Measurements from ENCODE around the gene C1QTNF1.

Gene C1QTNF1

DNA sequence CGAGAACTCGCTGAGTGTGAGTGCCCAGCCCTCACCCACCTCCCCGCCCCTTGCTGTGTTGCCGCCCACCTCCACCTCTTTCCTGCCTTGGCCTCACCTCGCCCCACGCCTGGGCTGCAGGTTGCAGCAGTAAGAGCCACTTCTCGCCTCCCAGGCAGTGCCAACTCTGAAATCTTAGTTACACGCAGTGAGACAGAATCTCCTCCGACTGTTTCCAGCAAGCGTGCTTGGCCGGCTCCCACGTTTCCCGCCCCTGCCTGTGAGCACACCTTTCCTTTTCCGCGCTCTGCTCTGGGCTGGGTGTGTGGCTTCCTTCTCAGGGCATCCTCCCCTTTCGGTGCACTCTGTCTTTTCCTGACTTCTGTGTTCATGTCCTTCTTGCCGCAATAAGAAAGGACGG lies 56.4 kb downstream of the C1QTNF1 start:
- no peak for DNase-seq (ENCODE audit: low spot score)

DNA sequence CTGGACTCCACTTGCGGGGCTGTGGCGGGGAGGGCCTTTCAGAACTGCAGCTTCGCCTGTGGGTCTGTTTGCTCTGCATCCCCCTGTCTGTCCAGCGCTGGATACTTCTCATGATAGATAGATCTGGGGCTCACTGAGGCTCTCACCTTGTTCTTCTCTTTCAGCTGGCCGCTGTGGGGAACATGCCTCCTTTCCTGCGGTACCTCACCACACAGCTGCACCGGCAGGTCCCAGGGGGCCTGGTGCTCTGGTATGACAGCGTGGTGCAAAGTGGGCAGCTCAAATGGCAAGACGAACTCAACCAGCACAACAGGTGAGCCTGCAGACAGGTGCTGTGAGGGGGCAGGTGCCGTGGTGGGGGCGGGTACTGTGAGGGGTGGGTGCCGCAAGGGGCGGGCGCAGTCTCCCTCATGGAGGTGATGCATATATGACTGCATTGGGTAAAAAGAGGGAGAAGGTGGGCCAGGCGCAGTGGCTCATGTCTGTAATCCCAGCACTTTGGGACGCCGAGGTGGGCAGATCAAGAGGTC lies 56.9 kb downstream of the C1QTNF1 start:
- DNase-seq (ENCODE audit: low spot score) = no peak

DNA sequence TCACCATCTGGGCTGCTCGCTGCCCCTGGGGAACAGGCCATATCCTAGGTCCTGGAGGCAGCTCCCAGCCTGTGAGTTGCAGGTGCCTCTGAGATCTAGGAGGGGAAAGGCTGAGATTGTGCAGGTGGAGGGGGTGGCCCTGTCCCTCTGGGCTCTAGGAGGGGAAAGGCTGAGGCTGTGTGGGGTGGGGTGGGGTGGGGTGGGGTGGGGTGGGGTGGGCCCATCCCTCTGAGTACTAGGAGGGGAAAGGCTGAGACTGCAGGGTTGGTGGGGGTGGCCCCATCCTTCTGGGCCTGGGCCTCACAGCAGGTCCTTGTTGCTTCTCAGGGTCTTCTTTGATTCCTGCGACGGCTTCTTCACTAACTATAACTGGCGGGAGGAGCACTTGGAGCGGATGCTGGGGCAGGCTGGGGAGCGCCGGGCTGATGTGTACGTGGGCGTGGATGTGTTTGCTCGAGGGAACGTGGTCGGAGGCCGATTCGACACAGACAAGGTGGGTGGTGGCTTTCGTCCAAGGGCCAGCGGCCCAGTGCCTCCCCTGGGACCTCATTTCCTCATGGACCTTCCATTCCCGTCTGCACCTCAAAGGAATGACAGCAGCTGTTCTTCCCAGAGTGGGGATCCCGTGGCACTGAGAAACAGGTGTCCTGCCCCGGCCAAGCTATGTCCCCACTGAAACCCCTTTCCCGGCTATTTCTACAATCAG lies 57.8 kb downstream of the C1QTNF1 start:
- no peak for DNase-seq (ENCODE audit: low spot score)

DNA sequence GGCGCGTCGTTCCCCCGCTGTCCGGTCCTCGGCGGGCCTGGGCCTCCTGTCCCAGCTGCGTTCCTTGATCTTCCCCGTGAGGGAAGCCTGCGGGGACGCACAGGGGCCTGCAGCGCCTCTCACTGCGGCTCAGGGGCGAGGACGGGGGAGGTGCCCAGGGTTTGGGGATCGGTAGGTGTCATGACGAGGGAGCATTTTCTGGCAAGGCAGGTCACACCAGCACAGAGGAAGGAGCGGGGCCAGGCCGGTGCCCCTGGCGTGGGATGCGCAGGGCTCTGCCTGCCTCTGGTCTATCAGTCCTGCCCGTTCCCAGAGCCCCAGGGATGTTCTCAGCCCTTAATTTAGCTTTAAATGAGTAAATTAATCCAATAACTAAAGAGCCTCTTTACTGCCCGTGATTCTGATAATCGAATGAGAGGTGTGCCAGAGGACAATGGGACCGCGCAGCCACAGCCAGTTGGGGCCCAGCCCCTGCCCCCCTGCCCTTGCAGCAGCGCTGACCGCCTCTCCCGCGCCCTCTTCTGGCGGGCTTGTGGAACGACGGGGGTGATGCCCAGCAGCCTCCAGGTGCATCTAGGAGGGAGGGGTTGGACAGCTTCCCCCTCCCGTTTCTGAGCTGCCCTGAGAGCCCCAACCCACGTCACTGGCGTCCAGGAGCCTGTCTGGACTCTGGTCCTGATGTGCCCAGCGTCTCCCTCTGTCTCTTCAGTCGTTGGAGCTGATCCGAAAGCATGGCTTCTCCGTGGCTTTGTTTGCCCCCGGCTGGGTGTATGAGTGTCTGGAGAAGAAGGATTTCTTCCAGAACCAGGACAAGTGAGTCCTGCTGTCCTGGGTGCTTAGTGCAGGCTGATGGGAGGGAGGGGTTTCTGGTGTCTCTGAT lies 58.6 kb downstream of the C1QTNF1 start:
- DNase-seq (ENCODE audit: low spot score) = peak; percentile 45

DNA sequence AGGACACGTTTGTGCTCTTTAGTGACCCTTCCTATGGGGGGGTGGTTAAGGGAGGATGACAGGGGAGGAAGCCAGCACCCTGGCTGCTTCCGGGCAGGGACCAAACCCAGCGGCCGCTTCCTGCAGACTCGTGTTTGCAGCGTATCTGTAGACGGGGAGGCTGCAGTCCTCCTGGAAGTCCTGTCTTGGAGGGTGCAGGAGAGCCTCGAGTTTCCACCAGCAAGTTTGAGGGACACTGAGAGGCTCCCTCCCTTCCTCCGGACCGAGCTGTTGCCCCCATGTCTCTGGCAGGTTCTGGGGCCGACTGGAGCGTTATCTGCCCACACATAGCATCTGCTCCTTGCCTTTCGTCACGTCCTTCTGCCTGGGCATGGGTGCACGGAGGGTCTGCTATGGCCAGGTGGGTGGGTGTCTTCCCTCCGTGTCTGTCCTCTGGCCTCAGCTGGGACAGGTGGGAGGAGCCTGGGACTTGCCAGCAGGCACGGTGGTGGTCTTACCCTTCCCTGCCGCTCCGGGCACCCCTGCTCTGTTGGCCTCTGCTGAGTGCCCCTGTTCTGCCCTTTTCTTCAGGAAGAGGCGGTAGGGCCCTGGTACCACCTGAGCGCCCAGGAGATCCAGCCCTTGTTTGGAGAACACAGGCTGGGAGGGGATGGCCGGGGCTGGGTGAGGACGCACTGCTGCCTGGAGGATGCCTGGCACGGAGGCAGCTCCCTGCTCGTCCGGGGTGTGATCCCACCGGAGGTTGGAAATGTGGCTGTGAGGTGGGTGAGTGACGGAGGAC lies 59.4 kb downstream of the C1QTNF1 start:
- no peak for DNase-seq (ENCODE audit: low spot score)

DNA sequence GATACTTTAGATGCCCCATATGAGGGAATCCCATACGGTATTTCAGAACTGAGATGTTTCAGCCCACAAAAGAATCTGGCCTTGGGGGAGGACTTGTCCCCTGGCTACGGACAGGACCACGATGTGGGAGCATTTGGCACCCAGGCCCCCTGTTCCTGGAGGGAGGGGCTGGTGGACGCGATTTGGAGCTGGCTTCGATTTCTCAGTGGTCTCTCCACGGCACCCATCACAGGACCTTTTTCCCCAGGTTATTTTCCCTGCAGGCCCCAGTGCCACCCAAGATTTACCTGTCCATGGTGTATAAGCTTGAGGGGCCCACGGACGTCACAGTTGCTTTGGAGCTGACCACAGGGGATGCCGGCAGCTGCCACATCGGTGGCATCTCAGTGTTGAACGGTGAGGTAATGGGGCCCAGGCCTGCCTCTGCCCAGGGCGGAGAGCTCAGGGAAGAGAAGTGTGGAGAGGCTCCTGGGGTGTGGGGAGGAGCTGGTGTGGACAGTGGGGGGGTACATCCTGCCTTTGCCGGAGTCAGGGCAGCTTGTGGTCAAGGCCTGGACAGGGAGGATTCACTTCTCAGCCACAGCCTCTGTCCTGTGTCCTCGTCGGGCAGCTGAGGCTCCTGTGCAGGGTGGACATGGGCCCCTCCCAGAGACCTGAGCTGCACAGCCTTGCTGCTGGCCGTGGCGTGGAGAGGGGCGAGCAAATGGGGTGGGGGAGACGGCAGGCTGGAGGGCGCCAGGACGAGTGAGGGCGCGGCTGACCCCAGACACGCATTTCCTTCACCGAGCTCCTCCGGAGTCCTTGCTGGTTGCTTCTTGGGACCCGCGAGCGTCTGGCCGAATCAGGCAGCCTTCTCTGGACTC lies 60.6 kb downstream of the C1QTNF1 start:
- DNase-seq (ENCODE audit: low spot score) = no peak

DNA sequence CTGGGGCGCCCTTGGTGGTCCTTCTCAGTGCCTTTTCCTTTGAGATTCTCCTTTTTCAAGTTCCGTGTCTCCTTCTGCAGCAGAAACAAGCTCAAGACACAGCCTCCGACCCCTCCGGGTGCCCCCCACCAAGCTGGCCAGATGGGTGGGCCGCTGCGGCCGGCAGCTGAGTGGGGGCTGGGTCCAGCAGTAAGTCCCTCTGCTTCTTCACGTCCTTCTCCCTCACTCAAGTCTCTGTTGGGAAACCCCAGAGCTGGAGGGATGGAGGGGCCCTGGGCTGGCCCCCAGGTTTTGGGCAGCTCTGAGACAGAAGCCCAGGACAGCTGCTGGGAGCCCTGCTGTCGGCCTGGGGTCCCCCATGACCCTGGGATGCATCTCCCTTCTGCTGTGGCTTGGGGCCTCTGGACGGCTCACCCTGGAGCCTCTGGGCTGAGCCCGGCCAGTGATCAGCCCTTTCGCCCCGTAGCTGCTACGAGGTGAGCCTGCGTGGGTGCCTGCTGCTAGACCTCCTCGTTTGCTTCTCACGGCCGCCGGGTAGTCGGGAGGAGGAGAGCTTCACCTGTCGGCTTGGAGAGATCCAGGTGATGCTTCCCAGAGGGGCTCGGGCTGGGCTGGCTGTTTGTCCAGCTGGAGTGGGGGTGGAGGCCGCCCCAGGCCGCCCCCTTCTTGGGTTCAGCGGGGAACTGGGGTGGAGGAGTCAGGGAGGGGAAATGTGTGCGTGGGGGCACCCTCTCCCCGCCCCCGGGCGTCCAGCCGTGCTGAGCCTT lies 61.4 kb downstream of the C1QTNF1 start:
- no peak for DNase-seq (ENCODE audit: low spot score)

DNA sequence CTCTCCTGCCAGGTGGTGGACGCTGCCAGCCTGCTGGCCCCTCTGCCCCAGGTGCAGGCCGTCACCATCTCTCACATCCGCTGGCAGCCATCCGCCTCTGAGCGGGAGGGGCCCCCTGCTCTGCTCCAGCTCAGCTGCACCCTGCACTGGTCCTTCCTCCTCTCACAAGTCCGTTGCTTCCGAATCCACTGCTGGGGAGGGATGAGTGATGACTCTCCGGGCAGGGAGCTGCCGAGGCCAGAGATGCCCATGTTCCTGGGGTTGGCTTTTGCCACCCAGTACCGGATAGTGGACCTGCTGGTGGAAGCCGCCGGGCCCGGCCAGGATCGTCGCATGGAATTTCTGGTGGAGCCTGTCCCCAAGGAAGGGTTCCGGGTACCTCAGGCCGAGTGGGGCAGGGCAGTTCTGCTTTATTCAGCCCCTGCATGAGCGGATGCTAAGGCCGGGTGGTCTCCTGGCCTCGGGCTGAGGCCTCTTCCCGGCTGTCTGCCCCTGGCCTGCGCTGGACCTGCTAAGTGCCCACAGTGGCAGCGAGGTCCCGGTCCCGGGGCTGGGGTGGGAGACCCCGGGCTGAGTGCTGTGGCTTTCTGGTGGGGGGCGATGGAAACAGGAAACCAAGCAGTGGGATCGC lies 62.1 kb downstream of the C1QTNF1 start:
- no peak for DNase-seq (ENCODE audit: low spot score)

DNA sequence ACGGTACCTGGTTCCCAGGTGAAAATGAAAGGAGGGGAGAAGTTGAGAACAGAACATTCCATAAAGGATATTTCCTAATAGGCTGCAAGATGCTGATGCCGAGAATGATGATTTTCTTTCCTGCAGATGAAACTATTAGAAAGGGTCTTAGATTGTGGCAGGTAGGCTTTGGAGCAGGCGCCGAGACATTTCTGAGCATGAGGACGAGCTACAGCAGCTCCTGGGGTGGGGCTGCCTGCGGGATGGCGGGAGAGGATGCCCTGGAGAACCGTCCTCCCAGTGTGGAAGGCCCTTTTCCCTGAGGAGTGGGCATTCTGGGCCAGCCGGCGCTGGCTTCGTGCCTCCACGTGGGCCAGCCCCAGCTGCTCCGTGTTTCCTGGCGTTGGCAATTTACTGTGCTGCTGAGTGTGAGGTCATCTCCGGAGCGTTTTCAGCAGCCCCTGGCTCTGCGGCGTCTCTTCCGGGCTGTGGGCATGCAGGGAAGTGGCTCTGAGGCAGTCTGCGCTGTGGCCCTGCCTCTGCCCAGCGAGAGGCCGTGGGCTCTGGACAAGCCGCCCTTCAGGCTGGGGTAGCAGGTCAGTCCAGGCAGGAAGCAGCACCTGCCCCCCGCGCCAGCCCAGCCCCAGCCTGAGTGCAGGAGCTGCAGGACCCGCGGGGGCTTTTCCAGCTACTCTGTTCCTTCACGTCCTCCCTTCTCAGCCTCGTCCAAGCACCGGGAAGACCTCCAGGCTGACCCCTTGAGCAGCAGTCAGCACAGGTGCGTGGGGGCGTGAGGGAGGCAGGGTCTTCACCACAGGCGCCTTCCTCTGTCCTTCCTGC lies 62.8 kb downstream of the C1QTNF1 start:
- DNase-seq (ENCODE audit: low spot score) = no peak

DNA sequence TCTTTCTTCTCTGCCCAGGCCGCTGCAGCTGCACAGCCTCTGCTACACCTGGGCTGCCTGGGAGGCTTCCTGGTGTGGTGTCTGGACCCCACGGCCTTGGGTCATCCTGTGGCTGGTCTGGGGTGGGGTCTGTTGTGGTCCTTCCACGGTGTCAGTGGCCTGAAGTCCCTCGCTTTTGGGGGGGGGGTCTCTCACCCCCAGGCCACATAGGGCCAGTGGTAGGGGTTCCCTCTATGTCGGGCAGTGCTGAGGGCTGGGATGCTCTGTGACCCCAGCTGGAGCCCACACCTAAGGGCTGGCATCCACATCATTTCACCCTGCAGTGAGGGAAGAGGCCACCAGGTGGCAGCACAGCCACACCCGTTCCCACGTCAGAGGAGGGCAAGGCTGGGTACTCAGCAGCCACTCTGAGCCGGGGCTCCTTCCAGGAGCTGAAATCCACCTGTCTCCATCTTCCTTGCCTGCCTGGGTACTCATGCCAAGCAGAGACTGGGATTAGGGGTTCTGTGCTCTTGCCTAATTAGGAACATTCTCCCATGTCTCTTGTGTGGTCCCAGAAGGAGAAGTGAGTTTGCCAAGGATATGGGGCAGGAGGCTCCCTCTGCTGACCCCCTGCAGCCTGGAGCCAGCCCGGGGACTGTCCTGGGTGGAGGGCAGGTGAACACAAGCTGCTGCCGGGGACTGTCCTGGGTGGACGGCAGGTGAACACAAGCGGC lies 63.6 kb downstream of the C1QTNF1 start:
- peak; percentile 73 for DNase-seq (ENCODE audit: low spot score)

DNA sequence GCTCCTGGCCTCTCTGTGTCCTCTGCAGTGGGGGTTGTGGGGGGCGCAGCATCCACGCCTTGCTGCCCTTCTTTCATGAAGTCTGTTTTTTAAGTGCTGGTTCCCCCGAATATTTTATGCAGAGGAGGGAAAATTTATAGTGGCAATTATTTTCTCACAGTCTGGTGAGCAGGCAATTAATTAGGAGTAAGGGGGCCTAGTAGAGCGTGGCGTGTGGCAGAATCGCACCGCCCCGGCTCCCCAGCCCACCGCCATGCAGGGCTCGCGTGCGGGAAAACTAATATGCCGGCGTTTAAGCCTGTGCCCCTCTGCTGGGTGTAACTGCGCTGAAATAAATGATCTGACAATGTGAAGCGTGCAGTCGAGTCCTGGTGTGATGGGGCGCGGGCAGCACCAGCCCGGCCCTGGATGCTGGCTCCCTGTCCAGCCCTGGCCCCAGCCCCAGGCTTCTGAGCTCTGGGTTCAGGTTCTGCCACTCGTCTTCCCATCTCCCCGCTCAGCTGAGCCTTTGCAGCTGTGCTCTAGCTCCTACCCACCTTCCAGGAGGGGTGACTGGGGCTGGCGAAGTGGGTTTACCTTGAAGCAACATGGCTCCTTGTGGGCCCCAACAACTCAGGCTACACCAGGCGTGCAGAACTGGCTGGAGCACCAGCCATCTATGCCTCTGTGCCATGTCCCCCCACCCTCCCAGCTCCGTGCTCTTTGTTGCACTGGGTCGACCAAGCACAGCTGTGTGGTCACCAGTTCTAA lies 64.5 kb downstream of the C1QTNF1 start:
- DNase-seq (ENCODE audit: low spot score) = no peak

DNA sequence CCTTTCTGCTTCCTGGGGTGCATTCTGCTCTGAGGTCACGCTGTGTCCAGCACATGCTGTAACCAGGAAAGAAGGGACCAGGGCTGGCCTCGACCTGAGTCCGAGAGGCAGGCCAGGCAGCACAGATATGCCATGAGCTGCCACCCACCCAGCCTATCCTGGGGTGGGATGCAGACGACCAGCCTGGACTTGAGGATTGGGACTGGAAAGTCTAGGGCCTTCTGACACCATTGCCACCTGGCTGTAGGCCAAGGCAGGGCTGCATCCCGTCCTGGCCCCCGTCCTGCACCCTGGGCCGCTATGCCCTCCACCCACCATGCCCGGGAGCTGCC lies 65.0 kb downstream of the C1QTNF1 start:
- no peak for DNase-seq (ENCODE audit: low spot score)

DNA sequence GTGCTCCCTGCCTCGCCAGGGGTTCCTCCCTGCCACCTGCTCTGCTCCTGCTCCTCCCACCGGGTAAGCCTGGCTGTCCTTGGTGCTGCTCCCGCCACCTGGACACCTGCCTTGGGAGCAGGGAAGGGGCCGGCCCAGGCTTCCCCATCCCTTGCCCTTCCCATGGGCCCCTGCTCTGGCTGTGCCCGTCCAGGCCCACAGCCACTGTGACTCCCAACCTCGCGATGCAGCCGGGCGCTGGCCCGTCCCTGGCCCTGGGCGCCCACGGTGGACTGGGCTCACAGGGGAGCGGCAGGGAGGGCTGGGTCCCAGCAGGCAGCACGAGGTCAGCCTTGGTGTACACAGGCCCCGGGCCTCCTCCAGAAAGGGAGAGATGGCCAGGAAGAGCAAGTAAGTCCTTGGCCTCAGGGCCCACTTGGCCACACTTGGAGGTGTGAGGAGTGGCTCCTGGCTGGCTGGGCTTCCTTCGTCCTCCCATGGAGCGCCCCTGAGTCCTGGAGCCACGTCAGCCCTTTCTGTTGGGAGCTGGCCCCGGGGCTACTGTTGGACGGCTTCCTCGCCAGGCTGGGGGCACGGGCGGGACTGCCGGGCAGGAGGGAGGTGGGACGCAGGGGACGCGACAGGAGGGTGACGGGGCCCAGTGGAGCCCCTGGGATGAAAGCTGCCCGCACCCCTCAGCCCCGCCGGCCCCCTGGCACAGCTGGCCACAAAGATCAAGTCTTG lies 65.9 kb downstream of the C1QTNF1 start:
- DNase-seq (ENCODE audit: low spot score) = no peak

DNA sequence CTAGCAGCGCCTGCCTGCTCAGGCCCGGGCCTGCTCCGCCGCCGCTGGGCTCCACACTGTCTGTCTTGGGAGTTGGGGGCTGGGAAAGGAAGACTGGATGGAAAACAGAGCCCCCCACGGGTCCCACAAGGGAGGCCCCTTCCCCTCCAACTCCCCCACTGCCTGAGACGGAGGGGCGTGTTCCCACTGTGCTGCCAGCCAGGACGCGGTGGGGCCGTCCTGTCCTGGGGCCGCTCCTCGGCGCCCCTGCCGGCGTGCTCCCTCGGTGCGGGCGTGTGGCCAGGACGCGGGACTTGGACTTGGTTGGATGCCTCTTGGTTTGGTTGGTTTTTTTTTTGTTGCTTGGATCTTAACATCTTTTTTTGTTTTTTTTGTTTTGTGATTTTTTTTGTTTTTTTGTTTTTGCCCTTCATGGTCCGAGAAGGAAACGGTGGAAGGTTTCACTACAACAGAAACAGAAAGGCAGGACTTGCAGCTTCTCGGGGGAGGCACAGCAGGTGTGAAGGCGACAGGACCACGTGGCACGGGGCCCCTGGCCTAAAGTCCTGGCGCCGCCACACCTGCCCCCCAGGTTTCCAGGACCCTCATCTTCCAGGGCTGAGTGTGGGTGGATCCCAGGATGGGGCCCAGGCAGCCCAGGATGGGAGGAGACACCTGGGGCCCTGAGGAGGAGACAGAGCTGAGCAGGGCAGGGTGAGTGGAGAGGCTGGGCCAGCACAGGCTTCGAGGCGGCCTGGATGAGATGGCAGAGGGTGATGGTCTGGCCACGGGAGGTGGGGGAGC lies 66.7 kb downstream of the C1QTNF1 start:
- no peak for DNase-seq (ENCODE audit: low spot score)

DNA sequence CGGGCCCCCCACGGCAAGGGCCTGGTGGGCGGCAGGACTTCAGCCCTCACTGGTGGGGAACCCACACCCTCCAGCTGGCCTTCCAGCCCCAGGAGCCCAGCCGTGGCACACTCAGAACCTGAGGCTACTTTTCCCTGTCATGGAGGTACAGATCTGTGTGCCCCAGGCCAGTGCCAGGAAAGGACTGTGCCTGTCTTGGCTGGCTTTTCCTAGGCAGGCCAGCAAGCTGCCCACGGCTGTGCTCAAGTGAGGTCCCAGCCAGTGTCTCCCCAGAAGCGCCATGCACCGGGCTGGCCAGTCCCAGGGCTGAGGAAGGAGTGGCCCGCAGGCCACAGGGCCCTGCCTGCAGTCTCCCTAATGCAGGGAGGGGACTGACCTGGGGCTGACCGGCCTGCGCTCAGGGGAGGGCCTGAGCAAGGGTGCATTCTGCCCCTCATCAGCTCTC lies 67.3 kb downstream of the C1QTNF1 start:
- no peak for DNase-seq (ENCODE audit: low spot score)

DNA sequence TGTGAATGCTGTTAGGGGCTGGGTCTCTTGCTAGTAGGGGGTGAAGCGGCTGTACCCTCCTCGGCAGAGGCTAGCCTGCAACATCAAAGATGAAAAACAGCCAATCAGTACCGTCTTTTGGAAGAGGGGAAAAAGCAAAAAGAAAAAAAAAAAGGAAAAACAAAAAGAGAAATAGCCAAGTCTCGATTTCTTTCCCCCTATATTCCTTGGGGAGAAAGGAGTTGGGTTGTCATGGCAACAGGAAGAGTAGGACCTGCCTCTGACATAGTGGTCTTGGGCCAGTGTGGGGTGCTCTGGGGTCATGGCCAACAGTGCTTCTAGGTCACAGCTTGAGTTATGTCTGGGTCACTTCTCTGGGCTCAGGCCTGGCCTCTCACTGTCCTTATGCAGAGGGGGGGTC lies 68.6 kb downstream of the C1QTNF1 start:
- no peak for DNase-seq (ENCODE audit: low spot score)

DNA sequence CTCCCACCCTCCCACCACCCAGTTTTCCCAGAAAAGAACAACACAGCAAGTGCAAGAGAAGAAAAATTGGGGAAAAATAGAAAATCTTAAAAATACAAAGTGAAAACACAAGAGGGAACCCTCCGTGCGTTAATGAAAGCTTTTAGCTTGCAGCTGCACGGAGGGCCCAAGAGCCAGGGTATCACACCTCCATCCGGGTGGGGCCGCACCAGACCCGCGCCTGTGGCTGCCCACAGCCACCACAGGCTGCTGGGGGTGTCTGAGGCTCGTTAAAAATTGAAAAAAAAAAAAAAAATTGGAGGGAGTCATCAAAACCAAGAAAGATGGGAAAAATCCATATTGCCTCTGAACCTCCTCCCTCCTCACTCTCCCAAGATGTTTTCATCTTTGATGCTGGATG lies 69.3 kb downstream of the C1QTNF1 start:
- DNase-seq (ENCODE audit: low spot score) = no peak

All from hematopoietic multipotent progenitor cell treated with erythropoietin and hydrocortisone succinate and interleukin-3 and kit ligand, for 17 days (in vitro differentiated cells).